ENCODE data around the gene VIM.

DNA sequence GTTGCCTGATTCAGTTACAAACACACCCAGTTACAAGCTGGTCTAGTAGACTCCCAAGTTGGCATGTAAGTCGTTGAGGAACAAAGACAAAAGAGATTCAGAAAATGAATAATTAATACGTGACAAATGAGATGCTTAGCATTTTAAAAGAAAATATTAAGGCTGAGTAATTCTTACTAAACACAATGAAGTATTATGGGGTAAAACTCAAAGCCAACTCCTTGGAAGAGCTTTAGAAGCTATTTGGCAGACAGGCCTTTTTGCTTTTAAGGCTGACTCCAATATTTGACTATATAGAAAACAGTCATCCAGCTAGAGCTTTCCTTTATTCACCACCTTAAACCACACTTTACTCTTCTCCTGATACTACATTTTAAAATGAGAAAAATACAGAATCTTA lies 32.0 kb upstream of the VIM start:
- TF ChIP-seq CTCF (tag by site-specific recombination; IDR thresholded peaks at IDR 0.05) = no peak
- TF ChIP-seq ZNF184 (tag by site-specific recombination; IDR thresholded peaks at IDR 0.05) = no peak
- no peak for TF ChIP-seq ZNF670 (tag by site-specific recombination; IDR thresholded peaks at IDR 0.05; ENCODE audit: low read depth)
- TF ChIP-seq ZNF843 (tag by site-specific recombination; IDR thresholded peaks at IDR 0.05) = no peak
- TF ChIP-seq, protein P1, sequence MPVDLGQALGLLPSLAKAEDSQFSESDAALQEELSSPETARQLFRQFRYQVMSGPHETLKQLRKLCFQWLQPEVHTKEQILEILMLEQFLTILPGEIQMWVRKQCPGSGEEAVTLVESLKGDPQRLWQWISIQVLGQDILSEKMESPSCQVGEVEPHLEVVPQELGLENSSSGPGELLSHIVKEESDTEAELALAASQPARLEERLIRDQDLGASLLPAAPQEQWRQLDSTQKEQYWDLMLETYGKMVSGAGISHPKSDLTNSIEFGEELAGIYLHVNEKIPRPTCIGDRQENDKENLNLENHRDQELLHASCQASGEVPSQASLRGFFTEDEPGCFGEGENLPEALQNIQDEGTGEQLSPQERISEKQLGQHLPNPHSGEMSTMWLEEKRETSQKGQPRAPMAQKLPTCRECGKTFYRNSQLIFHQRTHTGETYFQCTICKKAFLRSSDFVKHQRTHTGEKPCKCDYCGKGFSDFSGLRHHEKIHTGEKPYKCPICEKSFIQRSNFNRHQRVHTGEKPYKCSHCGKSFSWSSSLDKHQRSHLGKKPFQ (tag by site-specific recombination; IDR thresholded peaks at IDR 0.05) = no peak
- TF ChIP-seq, protein P2, sequence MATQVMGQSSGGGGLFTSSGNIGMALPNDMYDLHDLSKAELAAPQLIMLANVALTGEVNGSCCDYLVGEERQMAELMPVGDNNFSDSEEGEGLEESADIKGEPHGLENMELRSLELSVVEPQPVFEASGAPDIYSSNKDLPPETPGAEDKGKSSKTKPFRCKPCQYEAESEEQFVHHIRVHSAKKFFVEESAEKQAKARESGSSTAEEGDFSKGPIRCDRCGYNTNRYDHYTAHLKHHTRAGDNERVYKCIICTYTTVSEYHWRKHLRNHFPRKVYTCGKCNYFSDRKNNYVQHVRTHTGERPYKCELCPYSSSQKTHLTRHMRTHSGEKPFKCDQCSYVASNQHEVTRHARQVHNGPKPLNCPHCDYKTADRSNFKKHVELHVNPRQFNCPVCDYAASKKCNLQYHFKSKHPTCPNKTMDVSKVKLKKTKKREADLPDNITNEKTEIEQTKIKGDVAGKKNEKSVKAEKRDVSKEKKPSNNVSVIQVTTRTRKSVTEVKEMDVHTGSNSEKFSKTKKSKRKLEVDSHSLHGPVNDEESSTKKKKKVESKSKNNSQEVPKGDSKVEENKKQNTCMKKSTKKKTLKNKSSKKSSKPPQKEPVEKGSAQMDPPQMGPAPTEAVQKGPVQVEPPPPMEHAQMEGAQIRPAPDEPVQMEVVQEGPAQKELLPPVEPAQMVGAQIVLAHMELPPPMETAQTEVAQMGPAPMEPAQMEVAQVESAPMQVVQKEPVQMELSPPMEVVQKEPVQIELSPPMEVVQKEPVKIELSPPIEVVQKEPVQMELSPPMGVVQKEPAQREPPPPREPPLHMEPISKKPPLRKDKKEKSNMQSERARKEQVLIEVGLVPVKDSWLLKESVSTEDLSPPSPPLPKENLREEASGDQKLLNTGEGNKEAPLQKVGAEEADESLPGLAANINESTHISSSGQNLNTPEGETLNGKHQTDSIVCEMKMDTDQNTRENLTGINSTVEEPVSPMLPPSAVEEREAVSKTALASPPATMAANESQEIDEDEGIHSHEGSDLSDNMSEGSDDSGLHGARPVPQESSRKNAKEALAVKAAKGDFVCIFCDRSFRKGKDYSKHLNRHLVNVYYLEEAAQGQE (tag by site-specific recombination; IDR thresholded peaks at IDR 0.05) = no peak
- no peak for TF ChIP-seq ZNF530 (tag by site-specific recombination; IDR thresholded peaks at IDR 0.05; ENCODE audit: low read depth)
- TF ChIP-seq ZBTB1 (tag by site-specific recombination; IDR thresholded peaks at IDR 0.05) = no peak
- TF ChIP-seq ZNF302 (tag by site-specific recombination; IDR thresholded peaks at IDR 0.05; ENCODE audit: low read depth) = no peak

Data from HEK293 (cell line).